Measurements from ENCODE around the gene ATP8A2.

ATP8A2 gene

GRCh38 chr13:25429466-25429865, 57.7 kb downstream of the ATP8A2 start:
- no peak overlapping the region for H3K27ac Mint-ChIP-seq
- peaks cover 5% of the 10 kb centered on the region for H3K36me3 Mint-ChIP-seq (ENCODE audit: low read depth)
- no peak overlapping the region for H3K4me3 Mint-ChIP-seq
- H3K9me3 Mint-ChIP-seq, result peaks cover 27% of the 10 kb centered on the region
- DNase-seq, result no peak
- H3K27me3 Mint-ChIP-seq (ENCODE audit: low read depth, poor library complexity), result peaks cover 5% of the 10 kb centered on the region
- no peak for TF ChIP-seq CTCF (IDR thresholded peaks at IDR 0.05)
- H3K4me1 Mint-ChIP-seq, result peaks cover 19% of the 10 kb centered on the region

- TF ChIP-seq CTCF (IDR thresholded peaks at IDR 0.05), result no peak
- Mint-ChIP-seq H3K4me3 (no peak overlapping the region), H3K4me1 (peaks cover 19% of the 10 kb centered on the region), H3K36me3 (ENCODE audit: low read depth) (no peaks in the 10 kb centered on the region), H3K9me3 (peaks cover 8% of the 10 kb centered on the region), H3K27ac (peak overlapping the region; percentile 14), H3K27me3 (ENCODE audit: low read depth, poor library complexity) (peaks cover 8% of the 10 kb centered on the region)
- no peak for DNase-seq
Observed at GRCh38 chr13:25432691-25433090, 60.9 kb downstream of the ATP8A2 start.

GRCh38 chr13:25440061-25440460, 68.3 kb downstream of the ATP8A2 start:
- H3K27me3 Mint-ChIP-seq (ENCODE audit: low read depth, poor library complexity), result peaks cover 15% of the 10 kb centered on the region
- H3K36me3 Mint-ChIP-seq (ENCODE audit: low read depth), result no peaks in the 10 kb centered on the region
- H3K4me1 Mint-ChIP-seq, result peaks cover 9% of the 10 kb centered on the region
- DNase-seq, result no peak
- no peak overlapping the region for H3K4me3 Mint-ChIP-seq
- TF ChIP-seq CTCF (IDR thresholded peaks at IDR 0.05), result no peak
- H3K27ac Mint-ChIP-seq, result no peak overlapping the region
- no peaks in the 10 kb centered on the region for H3K9me3 Mint-ChIP-seq

GRCh38 chr13:25446261-25446660, 74.5 kb downstream of the ATP8A2 start:
- Mint-ChIP-seq H3K4me3 (no peak overlapping the region), H3K9me3 (peaks cover 17% of the 10 kb centered on the region), H3K4me1 (no peaks in the 10 kb centered on the region), H3K27me3 (ENCODE audit: low read depth, poor library complexity) (peaks cover 7% of the 10 kb centered on the region), H3K27ac (no peak overlapping the region), H3K36me3 (ENCODE audit: low read depth) (no peaks in the 10 kb centered on the region)
- no peak for TF ChIP-seq CTCF (IDR thresholded peaks at IDR 0.05)
- DNase-seq, result no peak

- H3K36me3 Mint-ChIP-seq (ENCODE audit: low read depth), result no peaks in the 10 kb centered on the region
- H3K4me3 Mint-ChIP-seq, result no peak overlapping the region
- no peak overlapping the region for H3K27ac Mint-ChIP-seq
- no peak for DNase-seq
- no peaks in the 10 kb centered on the region for H3K4me1 Mint-ChIP-seq
- H3K9me3 Mint-ChIP-seq, result peaks cover 19% of the 10 kb centered on the region
- TF ChIP-seq CTCF (IDR thresholded peaks at IDR 0.05), result no peak
- peaks cover 10% of the 10 kb centered on the region for H3K27me3 Mint-ChIP-seq (ENCODE audit: low read depth, poor library complexity)
Observed at GRCh38 chr13:25447396-25447795, 75.6 kb downstream of the ATP8A2 start.

GRCh38 chr13:25453850-25454365, 82.1 kb downstream of the ATP8A2 start:
- Mint-ChIP-seq H3K27ac (no peak overlapping the region), H3K36me3 (ENCODE audit: low read depth) (no peaks in the 10 kb centered on the region), H3K4me3 (no peak overlapping the region), H3K27me3 (ENCODE audit: low read depth, poor library complexity) (peaks cover 10% of the 10 kb centered on the region), H3K4me1 (no peaks in the 10 kb centered on the region), H3K9me3 (peaks cover 6% of the 10 kb centered on the region)
- DNase-seq, result no peak
- no peak for TF ChIP-seq CTCF (IDR thresholded peaks at IDR 0.05)

Data from nephron progenitor cell (in vitro differentiated cells).